HFF-Myc (cell line): Measurements from ENCODE around the gene CDH16.
"Not testable (repeated sequence)": the region's sequence is repeated elsewhere in the genome, so short reads cannot be mapped to it uniquely, and the experiment has no call there.

ENCODE experiments used
- DNase-seq: peaks from one replicate; pipeline ENCODE4 v3.0.0-alpha.2; 2011; ENCODE audit warnings: low read depth; ENCODE audit errors: extremely low read depth
- H3K4me3 ChIP-seq: replicated peaks from 2 replicates; pipeline ENCODE4 v1.5.1; 2011; ENCODE audit warnings: low read depth, mild to moderate bottlenecking, control low read depth, low read length
- CTCF ChIP-seq: IDR thresholded peaks from 2 replicates; pipeline ENCODE4 v1.5.1; 2012; ENCODE audit warnings: mild to moderate bottlenecking, low read depth, low read length, control low read depth; ENCODE audit errors: missing control alignments

Gene CDH16

DNA sequence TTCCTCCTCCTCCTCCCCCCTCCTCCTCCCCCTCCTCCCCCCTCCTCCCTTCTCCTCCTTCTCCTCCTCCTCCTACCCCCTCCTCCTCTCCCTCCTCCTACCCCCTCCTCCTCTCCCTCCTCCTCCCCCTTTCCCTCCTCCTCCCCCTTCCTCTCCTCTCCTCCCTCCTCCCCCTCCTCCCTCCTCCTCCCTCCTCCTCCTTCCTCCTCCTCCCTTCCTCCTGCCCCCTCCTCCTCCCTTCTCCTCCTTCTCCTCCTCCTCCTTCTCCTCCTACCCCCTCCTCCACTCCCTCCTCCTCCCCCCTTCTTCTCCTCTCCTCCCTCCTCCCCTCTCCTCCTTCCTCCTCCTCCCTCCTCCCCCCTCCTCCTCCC lies 45.0 kb downstream of the CDH16 start:
- no peak for TF ChIP-seq CTCF
- H3K4me3 ChIP-seq, result no peak overlapping the region
- DNase-seq, result no peak

GRCh38 chr16:66872943-66873684 lies 45.6 kb downstream of the CDH16 start:
- DNase-seq, result peak; percentile 100
- TF ChIP-seq CTCF, result peak; percentile 98
- H3K4me3 ChIP-seq, result peak overlapping the region; percentile 49

DNA sequence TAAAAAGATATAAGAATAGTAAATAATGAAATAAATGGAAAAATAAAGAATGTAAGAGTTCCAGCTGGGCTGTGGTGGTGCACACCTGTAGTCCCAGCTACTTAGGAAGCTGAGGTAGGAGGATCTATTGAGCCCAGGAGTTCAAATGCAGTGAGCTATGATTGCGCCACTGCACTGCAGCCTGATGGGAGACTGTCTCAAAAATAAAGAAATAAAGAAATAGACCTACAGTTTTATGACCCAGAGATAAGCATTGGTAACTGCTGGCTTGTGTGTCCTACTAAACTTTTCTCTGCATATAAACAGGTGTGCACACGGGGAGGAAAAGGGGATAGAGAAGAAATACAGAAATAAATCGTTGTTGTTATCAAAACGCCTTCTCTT lies 46.1 kb downstream of the CDH16 start:
- TF ChIP-seq CTCF, result no peak
- peak overlapping the region; percentile 49 for H3K4me3 ChIP-seq
- DNase-seq, result no peak

GRCh38 chr16:66871840-66872239 lies 46.8 kb downstream of the CDH16 start:
- no peak for TF ChIP-seq CTCF

DNA sequence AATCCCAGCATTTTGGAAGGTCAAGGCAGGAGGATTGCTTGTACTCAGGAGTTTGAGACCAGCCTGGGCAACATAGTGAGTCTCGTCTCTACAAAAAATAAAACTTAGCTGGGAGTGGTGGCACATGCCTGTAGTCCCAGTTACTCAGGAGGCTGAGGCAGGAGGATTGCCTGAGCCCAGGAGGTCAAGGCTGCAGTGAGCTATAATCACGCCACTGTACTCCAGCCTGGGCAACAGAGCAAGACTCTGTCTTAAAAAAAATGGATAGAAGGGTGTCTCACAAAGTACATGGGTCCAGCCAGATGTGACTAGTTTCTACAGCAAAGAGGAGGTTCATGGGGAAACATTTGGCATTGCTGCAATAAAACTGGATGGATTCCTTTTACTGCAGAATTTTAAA lies 47.3 kb downstream of the CDH16 start:
- H3K4me3 ChIP-seq, DNase-seq: not testable (repeated sequence)

More at GRCh38 chr16:66871840-66872239, 46.8 kb downstream of the CDH16 start:
- no peak for DNase-seq
- no peak overlapping the region for H3K4me3 ChIP-seq

- no peak for TF ChIP-seq CTCF
- DNase-seq, result no peak
- no peak overlapping the region for H3K4me3 ChIP-seq
These were observed 49.3 kb downstream of the CDH16 start for GRCh38 chr16:66869424-66869823.

DNA sequence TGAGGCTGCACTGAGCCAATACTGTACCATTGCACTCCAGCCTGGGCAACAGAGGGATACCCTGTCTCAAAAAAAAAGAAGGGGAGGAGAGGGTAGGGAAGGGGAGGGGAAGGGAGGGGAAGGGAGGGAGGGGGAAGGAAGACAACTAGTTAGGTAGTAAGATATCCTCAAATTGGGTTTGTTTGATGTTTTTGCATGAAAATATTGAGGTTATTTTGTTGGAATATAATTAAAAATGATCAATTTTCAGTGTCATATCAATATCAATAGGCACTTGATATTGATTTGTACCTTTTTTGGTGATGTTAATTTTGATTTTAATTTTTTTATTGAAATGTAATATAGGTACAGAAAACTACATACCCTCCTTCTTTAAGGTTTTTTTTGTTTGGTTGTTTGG lies 55.0 kb downstream of the CDH16 start:
- no peak overlapping the region for H3K4me3 ChIP-seq
- DNase-seq, result no peak
- no peak for TF ChIP-seq CTCF
